Activated T-cell treated with anti-CD3 and anti-CD28 coated beads, Interleukin-2, amount 50 U/mL, for 72 hours (primary cell): ENCODE results near the gene CACNA2D2. TPM values are rescaled to one million over a fixed set of nuclear protein-coding genes. Genes with fewer than 3 reads are reported as not detected.

Source experiments
- ATAC-seq, 2 donors: fragments of 150-1000 bp; cut with Tn5 transposase; replicated peaks in 1 of 2; 2 replicates each; pipeline ENCODE4 v1.10.0; 2021; ENCODE audit warnings: moderate library complexity in 2 of 2, mild to moderate bottlenecking in 1 of 2
- DNase-seq, 2 donors: peaks; one replicate each; pipeline ENCODE4 v3.0.0; 2021 to 2022; ENCODE audit warnings: mixed read lengths in 1 of 2
- H3K27ac Mint-ChIP-seq: one replicate; pipeline ENCODE4 v1.8.0; 2022; ENCODE audit warnings: mild to moderate bottlenecking, moderate library complexity, mixed read lengths
- H3K27me3 Mint-ChIP-seq: one replicate; pipeline ENCODE4 v1.8.0; 2022; ENCODE audit warnings: low read depth, mixed read lengths
- H3K36me3 Mint-ChIP-seq, 2 donors: one replicate each; pipeline ENCODE4 v1.8.0; 2022; ENCODE audit warnings: mixed read lengths in 2 of 2, mild to moderate bottlenecking in 1 of 2; ENCODE audit not compliant: insufficient read depth in 2 of 2
- H3K4me1 Mint-ChIP-seq: one replicate; pipeline ENCODE4 v1.8.0; 2022; ENCODE audit warnings: low read depth, mixed read lengths
- H3K4me3 Mint-ChIP-seq, 2 donors: one replicate each; pipeline ENCODE4 v1.8.0; 2022; ENCODE audit warnings: mild to moderate bottlenecking in 2 of 2, mixed read lengths in 2 of 2, moderate library complexity in 2 of 2
- H3K9me3 Mint-ChIP-seq, 2 donors: one replicate each; pipeline ENCODE4 v1.8.0; 2022; ENCODE audit warnings: mixed read lengths in 2 of 2
- total RNA-seq, 2 donors: library from RNA; stranded (reverse); gene quantifications; one replicate each; pipeline ENCODE4 v1.2.3, GENCODE V29; 2022

The CACNA2D2 gene
- total RNA-seq = 1 to 10 TPM; 3.3 to 5.4 TPM

GRCh38 chr3:50503504-50504342 is at the start of gene CACNA2D2:
CACNA2D2 (minus strand) TSS chr3:50503634; CDS start chr3:50503423, 211 bp downstream.
- ATAC-seq (peak; percentile 80 to 85), DNase-seq (peak; percentile 55 to 65)
- Mint-ChIP-seq H3K9me3 (no peaks in the 10 kb centered on the region), H3K4me3 (peak within 1 kb of the TSS; percentile 67 to 71), H3K27ac (no peak within 1 kb of the TSS), H3K27me3 (peaks cover 29% of the 10 kb centered on the region), H3K4me1 (peaks cover 4% of the 10 kb centered on the region), H3K36me3 (no peaks in the 10 kb centered on the region)

DNA sequence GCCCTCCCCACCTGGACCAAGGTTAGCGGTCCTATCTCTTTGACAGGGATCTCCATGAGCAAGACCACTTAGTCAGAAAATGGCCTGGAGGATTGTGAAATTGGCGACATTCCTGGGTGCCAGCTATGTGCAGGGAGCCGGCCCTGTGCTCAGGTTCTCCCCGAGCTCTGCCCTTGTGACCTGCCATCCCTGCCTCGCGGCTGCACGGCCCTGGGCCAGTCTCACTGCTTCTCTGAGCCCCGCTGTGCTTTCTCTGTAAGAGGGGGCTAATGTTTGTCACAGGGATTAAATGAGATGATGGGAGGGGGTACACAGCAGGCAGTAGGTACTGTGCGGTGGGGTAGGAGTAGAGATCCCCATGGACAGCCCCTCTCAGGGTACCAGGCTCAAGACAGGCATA is 49.2 kb upstream of the CACNA2D2 start:
- H3K4me3 Mint-ChIP-seq = no peak overlapping the region
- peaks cover 4% of the 10 kb centered on the region for H3K4me1 Mint-ChIP-seq
- H3K27me3 Mint-ChIP-seq = no peaks in the 10 kb centered on the region
- H3K9me3 Mint-ChIP-seq = no peaks in the 10 kb centered on the region
- no peak for DNase-seq
- H3K27ac Mint-ChIP-seq = no peak overlapping the region
- no peaks in the 10 kb centered on the region for H3K36me3 Mint-ChIP-seq
- ATAC-seq = no peak

GRCh38 chr3:50551681-50552435 is 48.4 kb upstream of the CACNA2D2 start:
- Mint-ChIP-seq H3K27me3 (no peaks in the 10 kb centered on the region), H3K4me3 (no peak overlapping the region), H3K36me3 (no peaks in the 10 kb centered on the region), H3K9me3 (no peaks in the 10 kb centered on the region), H3K4me1 (peaks cover 4% of the 10 kb centered on the region), H3K27ac (no peak overlapping the region)
- DNase-seq = peak in 1 of 2 donors; percentile 20
- no peak for ATAC-seq

DNA sequence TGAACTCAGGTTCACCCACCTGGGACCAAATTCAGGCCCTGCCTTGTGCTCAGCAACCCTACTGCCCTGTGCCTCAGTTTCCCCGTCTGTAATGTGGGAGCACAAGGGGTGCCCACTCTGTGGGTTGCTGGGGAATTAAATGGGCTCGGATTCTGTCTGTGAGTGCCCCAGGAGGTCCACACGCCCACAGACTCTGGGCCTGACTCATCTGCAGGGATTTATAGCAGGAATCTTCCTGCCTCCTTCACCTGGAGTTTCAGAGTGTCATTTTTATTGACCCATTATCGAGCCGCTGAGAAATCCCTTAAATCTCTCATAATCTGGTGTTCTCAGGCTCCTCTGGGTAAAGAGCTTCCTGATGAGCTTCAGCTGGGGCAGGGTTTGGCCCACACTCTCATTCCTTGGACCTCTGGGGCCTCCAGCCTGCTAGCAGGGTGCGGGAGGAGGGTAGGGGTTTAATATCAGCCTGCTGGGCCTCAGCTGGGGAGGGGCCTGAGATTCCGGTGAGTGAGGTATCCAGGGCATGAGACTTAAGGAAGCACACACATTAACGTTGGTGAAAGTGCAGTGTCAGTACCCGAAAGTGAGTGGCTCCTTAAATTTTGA is 47.7 kb upstream of the CACNA2D2 start:
- Mint-ChIP-seq H3K27me3 (no peaks in the 10 kb centered on the region), H3K9me3 (no peaks in the 10 kb centered on the region), H3K4me3 (no peak overlapping the region), H3K27ac (no peak overlapping the region), H3K4me1 (peaks cover 4% of the 10 kb centered on the region), H3K36me3 (no peaks in the 10 kb centered on the region)
- DNase-seq = no peak
- no peak for ATAC-seq

- H3K27ac Mint-ChIP-seq = no peak overlapping the region
- H3K27me3 Mint-ChIP-seq = no peaks in the 10 kb centered on the region
- DNase-seq (peak; percentile 72 to 75), ATAC-seq (peak; percentile 55 to 67)
- no peaks in the 10 kb centered on the region for H3K9me3 Mint-ChIP-seq
- H3K36me3 Mint-ChIP-seq = no peaks in the 10 kb centered on the region
- peaks cover 4% of the 10 kb centered on the region for H3K4me1 Mint-ChIP-seq
- no peak overlapping the region for H3K4me3 Mint-ChIP-seq
Measured at GRCh38 chr3:50550079-50550736, 46.8 kb upstream of the CACNA2D2 start.

DNA sequence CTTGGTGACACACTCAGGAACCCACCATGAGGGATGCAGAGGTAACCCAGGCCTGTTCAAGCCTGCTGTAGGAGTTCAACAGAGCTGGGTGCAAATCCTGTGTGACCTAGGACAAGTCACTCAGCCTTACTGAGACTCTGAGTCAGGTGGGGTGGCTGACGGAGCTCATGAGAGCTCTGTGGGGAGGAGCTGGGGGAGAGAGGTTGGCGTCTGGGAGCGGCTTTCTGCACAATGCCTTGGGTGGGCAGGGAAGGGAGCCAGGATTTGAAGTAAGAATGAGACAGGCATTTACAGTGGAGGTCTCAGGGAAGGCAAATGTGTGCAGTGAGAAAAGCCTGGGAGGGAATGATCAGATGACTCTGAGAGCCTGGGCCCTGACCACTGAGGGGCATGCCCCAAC is 45.8 kb upstream of the CACNA2D2 start:
- Mint-ChIP-seq H3K36me3 (no peaks in the 10 kb centered on the region), H3K4me3 (no peak overlapping the region), H3K27ac (no peak overlapping the region), H3K27me3 (no peaks in the 10 kb centered on the region), H3K9me3 (no peaks in the 10 kb centered on the region), H3K4me1 (peaks cover 4% of the 10 kb centered on the region)
- DNase-seq (no peak), ATAC-seq (no peak)

GRCh38 chr3:50545781-50546180 is 42.3 kb upstream of the CACNA2D2 start:
- H3K27me3 Mint-ChIP-seq = no peaks in the 10 kb centered on the region
- no peak for ATAC-seq
- no peak overlapping the region for H3K27ac Mint-ChIP-seq
- H3K4me3 Mint-ChIP-seq = no peak overlapping the region
- H3K36me3 Mint-ChIP-seq = no peaks in the 10 kb centered on the region
- no peaks in the 10 kb centered on the region for H3K4me1 Mint-ChIP-seq
- H3K9me3 Mint-ChIP-seq = no peaks in the 10 kb centered on the region
- DNase-seq = no peak

DNA sequence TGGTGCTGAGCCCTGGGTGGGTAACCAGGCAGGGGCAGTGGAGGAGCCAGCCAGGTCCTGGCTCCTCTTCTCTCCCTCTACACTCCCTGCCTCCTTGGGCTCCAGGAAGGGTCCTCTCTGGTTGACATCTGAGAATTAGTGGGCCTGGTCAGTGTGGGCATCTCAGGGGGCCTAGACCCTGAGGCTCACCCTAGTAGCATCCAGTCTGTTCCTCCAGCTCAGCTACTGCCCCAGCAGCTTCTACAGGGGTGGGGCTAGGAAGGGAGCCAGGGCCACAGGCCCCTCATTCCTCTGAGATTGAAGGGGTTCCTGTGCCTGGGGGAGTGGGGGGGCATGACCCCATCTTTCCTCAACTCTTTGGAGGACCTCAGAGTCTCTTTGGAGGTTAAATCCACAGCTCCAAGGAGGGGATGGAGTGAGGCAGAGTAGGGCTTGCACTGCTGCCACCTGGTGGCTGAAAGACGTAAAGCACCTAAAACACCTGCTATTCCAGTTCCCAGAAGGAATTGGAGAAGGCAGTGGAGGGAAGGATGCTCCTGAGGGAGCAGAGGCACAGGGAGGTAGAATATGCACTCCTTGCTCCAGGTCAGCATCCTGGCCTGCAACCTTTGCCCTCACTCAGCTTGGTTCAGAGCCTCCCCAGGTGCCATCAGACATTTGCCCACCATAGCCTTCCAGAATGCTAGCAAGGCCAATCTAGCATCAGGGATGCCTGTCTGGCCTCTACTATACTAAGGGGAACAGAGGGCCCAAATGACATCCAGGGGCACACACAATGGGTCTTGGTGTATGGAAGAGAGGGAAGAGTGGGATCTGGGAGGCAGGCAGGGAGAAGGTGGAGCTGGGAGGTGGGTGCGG is 39.0 kb upstream of the CACNA2D2 start:
- Mint-ChIP-seq H3K9me3 (no peaks in the 10 kb centered on the region), H3K4me3 (no peak overlapping the region), H3K27me3 (peaks cover 5% of the 10 kb centered on the region), H3K36me3 (no peaks in the 10 kb centered on the region), H3K4me1 (no peaks in the 10 kb centered on the region), H3K27ac (no peak overlapping the region)
- DNase-seq (peak; percentile 51 to 58), ATAC-seq (peak; percentile 62 to 72)

DNA sequence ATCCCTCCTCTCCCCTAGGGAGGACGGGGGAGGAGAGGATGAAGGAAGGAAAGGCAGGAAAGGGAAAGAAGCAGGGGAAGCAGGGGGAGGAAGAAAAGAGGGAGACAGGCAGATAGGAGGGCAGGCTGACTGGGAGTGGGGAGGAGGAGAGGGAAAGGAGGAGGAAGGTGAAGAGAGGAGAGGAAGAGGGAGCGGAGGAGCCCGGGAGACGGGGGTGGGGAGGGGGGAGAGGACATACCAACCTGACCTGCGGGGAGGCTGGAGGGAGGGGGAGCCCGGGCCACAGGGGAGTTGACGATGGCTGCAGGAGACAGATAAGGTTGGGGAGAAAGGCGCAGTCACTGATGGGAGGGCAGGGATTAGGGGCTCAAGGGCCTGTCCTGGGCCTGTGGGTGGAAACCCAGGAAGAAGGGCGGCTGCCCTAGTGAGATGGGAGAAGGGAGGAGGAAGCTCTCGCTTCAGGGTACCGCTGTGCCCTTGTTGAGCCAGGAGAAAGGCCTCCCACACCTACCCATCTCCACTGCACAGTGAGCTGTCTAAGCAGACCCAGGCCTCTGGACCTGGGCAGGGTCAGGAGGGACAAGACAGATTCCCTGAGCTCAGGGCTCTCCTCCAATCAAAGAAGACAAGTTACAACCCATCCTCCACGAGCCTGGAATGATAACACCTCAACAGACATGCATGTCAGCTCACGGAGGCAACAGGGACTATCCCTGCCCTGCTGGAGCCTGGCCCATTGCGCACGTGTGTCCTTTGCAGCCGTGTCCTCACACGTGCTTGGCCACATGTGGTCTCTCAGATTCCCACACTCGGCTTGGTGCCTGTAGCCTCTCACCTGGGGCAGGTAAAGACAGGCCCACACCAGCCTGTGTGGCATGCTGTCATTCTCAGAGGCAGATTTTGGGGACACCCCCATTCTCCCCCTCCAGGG is 36.2 kb upstream of the CACNA2D2 start:
- H3K27ac Mint-ChIP-seq = no peak overlapping the region
- no peak overlapping the region for H3K4me3 Mint-ChIP-seq
- DNase-seq (no peak), ATAC-seq (no peak)
- peaks cover 22% of the 10 kb centered on the region for H3K27me3 Mint-ChIP-seq
- H3K9me3 Mint-ChIP-seq = no peaks in the 10 kb centered on the region
- H3K36me3 Mint-ChIP-seq = no peaks in the 10 kb centered on the region
- H3K4me1 Mint-ChIP-seq = no peaks in the 10 kb centered on the region

GRCh38 chr3:50537421-50538129 is 34.1 kb upstream of the CACNA2D2 start:
- Mint-ChIP-seq H3K4me1 (no peaks in the 10 kb centered on the region), H3K9me3 (no peaks in the 10 kb centered on the region), H3K27me3 (peaks cover 27% of the 10 kb centered on the region), H3K36me3 (no peaks in the 10 kb centered on the region), H3K4me3 (no peak overlapping the region), H3K27ac (no peak overlapping the region)
- DNase-seq (no peak), ATAC-seq (no peak)
